HEK293 (cell line): ENCODE results near the gene FBXO17.

Experiments
- CTCF ChIA-PET: fragments of 350-600 bp; formaldehyde crosslinking; extraction: SDS; loops from one replicate; lab custom pipeline; 2021; ENCODE audit warnings: antibody characterized with exemption; lab: Yijun Ruan, JAX
- POLR2A ChIA-PET: fragments of 300-600 bp; formaldehyde crosslinking; extraction: SDS; loops from one replicate; lab custom pipeline; 2020; ENCODE audit warnings: antibody characterized with exemption, inconsistent platforms; lab: Yijun Ruan, JAX
- H3K27ac ChIP-seq: fragments of 200-500 bp; sonication (Bioruptor generic); 2 replicates; pipeline ENCODE4 v1.5.1; 2014; ENCODE audit warnings: low read depth, low read length, control low read depth, inconsistent platforms; ENCODE audit errors: extremely low read depth
- H3K36me3 ChIP-seq, 2 experiments: fragments of 200-500 bp in 1 of 2; sonication (Bioruptor generic) in 1 of 2; 1 replicate in 1 of 2; 2 replicates in 1 of 2; pipeline ENCODE4 v1.5.1; 2014 to 2017; ENCODE audit warnings: inconsistent platforms in 2 of 2, low read length in 2 of 2; ENCODE audit not compliant: control insufficient read depth in 2 of 2, insufficient read depth in 1 of 2
- H3K4me1 ChIP-seq: fragments of 200-500 bp; sonication (Bioruptor generic); 2 replicates; pipeline ENCODE4 v1.5.1; 2014; ENCODE audit warnings: mild to moderate bottlenecking, low read length, inconsistent platforms; ENCODE audit not compliant: control insufficient read depth, insufficient read depth
- H3K4me3 ChIP-seq: 2 replicates; pipeline ENCODE4 v1.5.1; 2011; ENCODE audit warnings: low read depth, mild to moderate bottlenecking, control low read depth, low read length, moderate library complexity
- H3K9me3 ChIP-seq: fragments of 200-500 bp; sonication (Bioruptor generic); 2 replicates; pipeline ENCODE4 v1.5.1; 2014; ENCODE audit warnings: low read depth, low read length, inconsistent platforms; ENCODE audit not compliant: control insufficient read depth, insufficient read depth
- BCL11B ChIP-seq: fragments of 450-650 bp; formaldehyde crosslinking; IDR thresholded peaks from 2 replicates; pipeline ENCODE4 v1.5.1; 2016; ENCODE audit warnings: low read depth, missing biosample characterization, missing genetic modification characterization
- REPIN1 ChIP-seq: fragments of 450-650 bp; formaldehyde crosslinking; IDR thresholded peaks from 2 replicates; pipeline ENCODE4 v1.5.1; 2017; ENCODE audit warnings: missing biosample characterization, missing genetic modification characterization, low read depth
- SALL2 ChIP-seq: fragments of 450-650 bp; formaldehyde crosslinking; IDR thresholded peaks from 2 replicates; pipeline ENCODE4 v1.5.0; 2017; ENCODE audit warnings: missing biosample characterization, mild to moderate bottlenecking, missing genetic modification characterization, borderline replicate concordance
- SCRT1 ChIP-seq: fragments of 450-650 bp; formaldehyde crosslinking; IDR thresholded peaks from 2 replicates; pipeline ENCODE4 v1.5.1; 2016; ENCODE audit warnings: missing biosample characterization, missing genetic modification characterization, borderline replicate concordance
- SP3 ChIP-seq: fragments of 450-650 bp; formaldehyde crosslinking; IDR thresholded peaks from 2 replicates; pipeline ENCODE4 v1.5.1; 2016; ENCODE audit warnings: missing biosample characterization, missing genetic modification characterization
- WT1 ChIP-seq: fragments of 450-650 bp; formaldehyde crosslinking; IDR thresholded peaks from 2 replicates; pipeline ENCODE4 v1.5.1; 2016; ENCODE audit warnings: missing biosample characterization, missing genetic modification characterization
- YY1 ChIP-seq: fragments of 450-650 bp; formaldehyde crosslinking; IDR thresholded peaks from 2 replicates; pipeline ENCODE4 v1.5.1; 2018; ENCODE audit warnings: missing biosample characterization, missing genetic modification characterization
- YY2 ChIP-seq: fragments of 450-650 bp; formaldehyde crosslinking; IDR thresholded peaks from 2 replicates; pipeline ENCODE4 v1.5.1; 2016; ENCODE audit warnings: missing biosample characterization, missing genetic modification characterization
- ZBTB17 ChIP-seq: fragments of 450-650 bp; formaldehyde crosslinking; IDR thresholded peaks from 2 replicates; pipeline ENCODE4 v1.5.1; 2016; ENCODE audit warnings: missing biosample characterization, missing genetic modification characterization
- ZBTB48 ChIP-seq: fragments of 450-650 bp; formaldehyde crosslinking; IDR thresholded peaks from 2 replicates; pipeline ENCODE4 v1.5.1; 2016; ENCODE audit warnings: missing biosample characterization, missing genetic modification characterization
- ZFHX2 ChIP-seq: fragments of 450-650 bp; formaldehyde crosslinking; conservative IDR thresholded peaks from 2 replicates; pipeline ENCODE4 v1.5.1; 2016; ENCODE audit warnings: missing biosample characterization, missing genetic modification characterization
- ZFP41 ChIP-seq: fragments of 450-650 bp; formaldehyde crosslinking; IDR thresholded peaks from 2 replicates; pipeline ENCODE4 v1.5.1; 2016; ENCODE audit warnings: missing biosample characterization, missing genetic modification characterization, borderline replicate concordance
- ZNF138 ChIP-seq: fragments of 450-650 bp; formaldehyde crosslinking; IDR thresholded peaks from 2 replicates; pipeline ENCODE4 v1.5.1; 2016; ENCODE audit warnings: missing biosample characterization, missing genetic modification characterization, borderline replicate concordance
- ZNF23 ChIP-seq: fragments of 450-650 bp; formaldehyde crosslinking; IDR thresholded peaks from 2 replicates; pipeline ENCODE4 v1.5.1; 2016; ENCODE audit warnings: missing biosample characterization, missing genetic modification characterization, borderline replicate concordance
- ZNF24 ChIP-seq: fragments of 450-650 bp; formaldehyde crosslinking; IDR thresholded peaks from 2 replicates; pipeline ENCODE4 v1.5.1; 2016; ENCODE audit warnings: missing biosample characterization, missing genetic modification characterization
- ZNF324 ChIP-seq: fragments of 450-650 bp; formaldehyde crosslinking; IDR thresholded peaks from 2 replicates; pipeline ENCODE4 v1.5.1; 2016; ENCODE audit warnings: missing biosample characterization, missing genetic modification characterization
- ZNF335 ChIP-seq: fragments of 450-650 bp; formaldehyde crosslinking; conservative IDR thresholded peaks from 2 replicates; pipeline ENCODE4 v1.5.1; 2016; ENCODE audit warnings: missing biosample characterization, missing genetic modification characterization
- ZNF423 ChIP-seq: fragments of 450-650 bp; formaldehyde crosslinking; IDR thresholded peaks from 2 replicates; pipeline ENCODE4 v1.5.1; 2016; ENCODE audit warnings: missing biosample characterization, missing genetic modification characterization
- ZNF544 ChIP-seq: fragments of 450-650 bp; formaldehyde crosslinking; IDR thresholded peaks from 2 replicates; pipeline ENCODE4 v1.5.0; 2017; ENCODE audit warnings: missing biosample characterization, missing genetic modification characterization
- ZNF660 ChIP-seq: fragments of 450-650 bp; IDR thresholded peaks from 2 replicates; pipeline ENCODE4 v1.5.1; 2018; ENCODE audit warnings: missing biosample characterization, mild to moderate bottlenecking, missing genetic modification characterization
- ZNF791 ChIP-seq: fragments of 450-650 bp; formaldehyde crosslinking; IDR thresholded peaks from 2 replicates; pipeline ENCODE4 v1.5.1; 2016; ENCODE audit warnings: missing biosample characterization, missing genetic modification characterization
- TF ChIP-seq, protein P1 (sequence below): fragments of 450-650 bp; formaldehyde crosslinking; IDR thresholded peaks from 2 replicates; pipeline ENCODE4 v1.5.1; 2016; ENCODE audit warnings: missing biosample characterization, missing genetic modification characterization
- TF ChIP-seq, protein P2 (sequence below): fragments of 450-650 bp; formaldehyde crosslinking; IDR thresholded peaks from 2 replicates; pipeline ENCODE4 v1.5.1; 2016; ENCODE audit warnings: missing biosample characterization, missing genetic modification characterization
- TF ChIP-seq, protein P3 (sequence below): fragments of 450-650 bp; formaldehyde crosslinking; IDR thresholded peaks from 2 replicates; pipeline ENCODE4 v1.5.1; 2016; ENCODE audit warnings: missing biosample characterization, missing genetic modification characterization
- TF ChIP-seq, protein P4 (sequence below): fragments of 450-650 bp; formaldehyde crosslinking; IDR thresholded peaks from 2 replicates; pipeline ENCODE4 v1.5.1; 2016; ENCODE audit warnings: missing biosample characterization, missing genetic modification characterization
- TF ChIP-seq, protein P5 (sequence below): fragments of 450-650 bp; formaldehyde crosslinking; IDR thresholded peaks from 2 replicates; pipeline ENCODE4 v1.5.1; 2017; ENCODE audit warnings: missing biosample characterization, missing genetic modification characterization
- TF ChIP-seq, protein P6 (sequence below): fragments of 450-650 bp; formaldehyde crosslinking; optimal IDR thresholded peaks from 2 replicates; pipeline ENCODE3; 2016; ENCODE audit warnings: missing biosample characterization, mild to moderate bottlenecking, missing genetic modification characterization

The FBXO17 gene

DNA sequence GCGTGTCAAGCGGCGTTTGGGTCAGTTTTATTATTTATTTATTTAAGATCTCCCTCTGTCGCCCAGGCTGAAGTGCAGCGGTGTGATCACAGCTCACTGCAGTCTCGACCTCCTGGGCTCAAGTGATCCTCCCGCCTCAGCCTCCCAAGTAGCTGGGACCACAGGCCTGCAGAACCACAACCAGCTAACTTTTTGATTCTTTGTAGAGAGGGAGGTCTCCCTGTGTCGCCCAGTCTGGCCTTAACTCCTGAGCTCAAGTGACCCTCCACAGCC, 44.1 kb downstream of the FBXO17 start (continued):
- TF ChIP-seq ZNF791 (no peak), ZNF544 (tag by site-specific recombination) (no peak), ZFP41 (tag by site-specific recombination) (no peak), YY2 (tag by site-specific recombination) (no peak)
- TF ChIP-seq, protein P1, sequence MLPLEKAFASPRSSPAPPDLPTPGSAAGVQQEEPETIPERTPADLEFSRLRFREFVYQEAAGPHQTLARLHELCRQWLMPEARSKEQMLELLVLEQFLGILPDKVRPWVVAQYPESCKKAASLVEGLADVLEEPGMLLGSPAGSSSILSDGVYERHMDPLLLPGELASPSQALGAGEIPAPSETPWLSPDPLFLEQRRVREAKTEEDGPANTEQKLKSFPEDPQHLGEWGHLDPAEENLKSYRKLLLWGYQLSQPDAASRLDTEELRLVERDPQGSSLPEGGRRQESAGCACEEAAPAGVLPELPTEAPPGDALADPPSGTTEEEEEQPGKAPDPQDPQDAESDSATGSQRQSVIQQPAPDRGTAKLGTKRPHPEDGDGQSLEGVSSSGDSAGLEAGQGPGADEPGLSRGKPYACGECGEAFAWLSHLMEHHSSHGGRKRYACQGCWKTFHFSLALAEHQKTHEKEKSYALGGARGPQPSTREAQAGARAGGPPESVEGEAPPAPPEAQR (tag by site-specific recombination) = no peak
- TF ChIP-seq, protein P2, sequence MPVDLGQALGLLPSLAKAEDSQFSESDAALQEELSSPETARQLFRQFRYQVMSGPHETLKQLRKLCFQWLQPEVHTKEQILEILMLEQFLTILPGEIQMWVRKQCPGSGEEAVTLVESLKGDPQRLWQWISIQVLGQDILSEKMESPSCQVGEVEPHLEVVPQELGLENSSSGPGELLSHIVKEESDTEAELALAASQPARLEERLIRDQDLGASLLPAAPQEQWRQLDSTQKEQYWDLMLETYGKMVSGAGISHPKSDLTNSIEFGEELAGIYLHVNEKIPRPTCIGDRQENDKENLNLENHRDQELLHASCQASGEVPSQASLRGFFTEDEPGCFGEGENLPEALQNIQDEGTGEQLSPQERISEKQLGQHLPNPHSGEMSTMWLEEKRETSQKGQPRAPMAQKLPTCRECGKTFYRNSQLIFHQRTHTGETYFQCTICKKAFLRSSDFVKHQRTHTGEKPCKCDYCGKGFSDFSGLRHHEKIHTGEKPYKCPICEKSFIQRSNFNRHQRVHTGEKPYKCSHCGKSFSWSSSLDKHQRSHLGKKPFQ (tag by site-specific recombination) = peak; percentile 84

DNA sequence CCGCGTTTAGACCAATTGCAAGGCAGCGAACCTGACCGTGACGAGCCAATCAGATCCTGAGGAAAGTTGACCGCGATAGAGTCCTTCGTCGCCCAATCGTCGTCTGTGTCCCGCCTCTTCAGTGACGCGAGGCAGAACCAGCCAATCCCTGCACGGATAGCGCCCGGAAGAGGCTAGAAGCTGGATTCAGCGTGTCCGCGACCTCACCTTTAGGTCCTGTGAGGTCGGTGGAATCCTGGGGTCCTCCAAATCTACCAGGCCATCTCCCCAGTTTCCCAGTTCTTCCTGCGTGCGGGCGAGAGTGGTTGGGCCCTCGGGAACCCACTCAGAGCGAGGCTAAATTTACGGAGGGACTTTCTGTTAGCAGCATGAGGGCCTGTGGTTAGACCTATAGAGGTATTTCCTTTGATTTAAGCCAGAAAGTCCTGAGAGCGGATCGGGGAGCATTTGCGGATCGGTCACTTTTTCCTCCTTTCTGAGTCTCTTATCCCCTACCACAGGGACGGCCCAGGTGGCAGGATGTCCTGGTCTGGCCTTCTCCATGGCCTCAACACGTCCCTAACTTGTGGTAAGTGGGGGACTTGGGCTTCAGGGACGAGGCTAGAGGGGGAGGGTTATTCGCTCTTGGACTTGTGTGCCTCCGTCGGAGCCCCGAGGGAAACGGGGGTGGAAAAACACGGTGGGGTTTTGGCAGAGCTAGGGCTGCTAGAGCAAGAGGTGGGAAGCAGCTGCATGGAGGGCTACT, 44.6 kb downstream of the FBXO17 start, which contains the start of gene MRPS12:
TSS of gene MRPS12 (plus strand) at position 169 of the 745 bp plus-strand sequence. CDS start at position 520, 351 bp downstream.
- Histone ChIP-seq H3K4me1 (peaks cover 10% of the 10 kb centered on the region; the same call in 1 of the 2 replicates), H3K4me3 (peak within 1 kb of the TSS; percentile 70), H3K9me3 (no peaks in the 10 kb centered on the region), H3K36me3 (peaks cover 32 to 58% of the 10 kb centered on the region in 2 experiments), H3K27ac (peak within 1 kb of the TSS; percentile 81)
- ChIA-PET CTCF (interaction anchor here (0.5 to 5.3 kb wide), 94 partner anchors 9 to 1710 kb away, joined by 3 to 63 read pairs (median 4); partner anchors contain the start of genes ACTN4, CAPN12, CCER2 and ECH1), POLR2A (interaction anchor here (0.6 to 2.5 kb wide), 36 partner anchors 10 to 1025 kb away, joined by 3 to 34 read pairs (median 5); partner anchors contain the start of genes ACTN4, CCER2, ECH1 and EIF3K)
- TF ChIP-seq ZBTB48 (tag by site-specific recombination) = peak; percentile 87
- peak; percentile 60 for TF ChIP-seq ZBTB17
- peak; percentile 87; the same call in 1 of the 2 replicates for TF ChIP-seq BCL11B (tag by site-specific recombination)
- no peak for TF ChIP-seq SALL2 (tag by site-specific recombination)
- TF ChIP-seq YY1 = peak; percentile 34; the same call in 1 of the 2 replicates
- TF ChIP-seq ZNF23 = no peak
- TF ChIP-seq ZNF24 (tag by site-specific recombination) = 0 out of 2 replicates have a peak, but pooled peaks have one; percentile 47
- no peak for TF ChIP-seq ZNF423
- TF ChIP-seq ZNF138 (tag by site-specific recombination) = no peak
- TF ChIP-seq SCRT1 (tag by site-specific recombination) = peak; percentile 92
- peak; percentile 92 for TF ChIP-seq ZNF335
- TF ChIP-seq, protein P3, sequence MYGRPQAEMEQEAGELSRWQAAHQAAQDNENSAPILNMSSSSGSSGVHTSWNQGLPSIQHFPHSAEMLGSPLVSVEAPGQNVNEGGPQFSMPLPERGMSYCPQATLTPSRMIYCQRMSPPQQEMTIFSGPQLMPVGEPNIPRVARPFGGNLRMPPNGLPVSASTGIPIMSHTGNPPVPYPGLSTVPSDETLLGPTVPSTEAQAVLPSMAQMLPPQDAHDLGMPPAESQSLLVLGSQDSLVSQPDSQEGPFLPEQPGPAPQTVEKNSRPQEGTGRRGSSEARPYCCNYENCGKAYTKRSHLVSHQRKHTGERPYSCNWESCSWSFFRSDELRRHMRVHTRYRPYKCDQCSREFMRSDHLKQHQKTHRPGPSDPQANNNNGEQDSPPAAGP (tag by site-specific recombination) = no peak; the same call in 1 of the 2 replicates
- TF ChIP-seq ZNF324 (tag by site-specific recombination) = 0 out of 2 replicates have a peak, but pooled peaks have one; percentile 42
- TF ChIP-seq WT1 (tag by site-specific recombination) = 0 out of 2 replicates have a peak, but pooled peaks have one; percentile 29
- no peak; the same call in 1 of the 2 replicates for TF ChIP-seq REPIN1 (tag by site-specific recombination)
- TF ChIP-seq, protein P4, sequence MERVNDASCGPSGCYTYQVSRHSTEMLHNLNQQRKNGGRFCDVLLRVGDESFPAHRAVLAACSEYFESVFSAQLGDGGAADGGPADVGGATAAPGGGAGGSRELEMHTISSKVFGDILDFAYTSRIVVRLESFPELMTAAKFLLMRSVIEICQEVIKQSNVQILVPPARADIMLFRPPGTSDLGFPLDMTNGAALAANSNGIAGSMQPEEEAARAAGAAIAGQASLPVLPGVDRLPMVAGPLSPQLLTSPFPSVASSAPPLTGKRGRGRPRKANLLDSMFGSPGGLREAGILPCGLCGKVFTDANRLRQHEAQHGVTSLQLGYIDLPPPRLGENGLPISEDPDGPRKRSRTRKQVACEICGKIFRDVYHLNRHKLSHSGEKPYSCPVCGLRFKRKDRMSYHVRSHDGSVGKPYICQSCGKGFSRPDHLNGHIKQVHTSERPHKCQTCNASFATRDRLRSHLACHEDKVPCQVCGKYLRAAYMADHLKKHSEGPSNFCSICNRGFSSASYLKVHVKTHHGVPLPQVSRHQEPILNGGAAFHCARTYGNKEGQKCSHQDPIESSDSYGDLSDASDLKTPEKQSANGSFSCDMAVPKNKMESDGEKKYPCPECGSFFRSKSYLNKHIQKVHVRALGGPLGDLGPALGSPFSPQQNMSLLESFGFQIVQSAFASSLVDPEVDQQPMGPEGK (tag by site-specific recombination) = peak; percentile 65
- TF ChIP-seq ZFHX2 (tag by site-specific recombination) = peak; percentile 34; the same call in 1 of the 2 replicates
- TF ChIP-seq, protein P5, sequence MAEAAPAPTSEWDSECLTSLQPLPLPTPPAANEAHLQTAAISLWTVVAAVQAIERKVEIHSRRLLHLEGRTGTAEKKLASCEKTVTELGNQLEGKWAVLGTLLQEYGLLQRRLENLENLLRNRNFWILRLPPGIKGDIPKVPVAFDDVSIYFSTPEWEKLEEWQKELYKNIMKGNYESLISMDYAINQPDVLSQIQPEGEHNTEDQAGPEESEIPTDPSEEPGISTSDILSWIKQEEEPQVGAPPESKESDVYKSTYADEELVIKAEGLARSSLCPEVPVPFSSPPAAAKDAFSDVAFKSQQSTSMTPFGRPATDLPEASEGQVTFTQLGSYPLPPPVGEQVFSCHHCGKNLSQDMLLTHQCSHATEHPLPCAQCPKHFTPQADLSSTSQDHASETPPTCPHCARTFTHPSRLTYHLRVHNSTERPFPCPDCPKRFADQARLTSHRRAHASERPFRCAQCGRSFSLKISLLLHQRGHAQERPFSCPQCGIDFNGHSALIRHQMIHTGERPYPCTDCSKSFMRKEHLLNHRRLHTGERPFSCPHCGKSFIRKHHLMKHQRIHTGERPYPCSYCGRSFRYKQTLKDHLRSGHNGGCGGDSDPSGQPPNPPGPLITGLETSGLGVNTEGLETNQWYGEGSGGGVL = peak; percentile 40; the same call in 1 of the 2 replicates
- peak; percentile 62 for TF ChIP-seq ZNF660 (tag by site-specific recombination)
- TF ChIP-seq, protein P6, sequence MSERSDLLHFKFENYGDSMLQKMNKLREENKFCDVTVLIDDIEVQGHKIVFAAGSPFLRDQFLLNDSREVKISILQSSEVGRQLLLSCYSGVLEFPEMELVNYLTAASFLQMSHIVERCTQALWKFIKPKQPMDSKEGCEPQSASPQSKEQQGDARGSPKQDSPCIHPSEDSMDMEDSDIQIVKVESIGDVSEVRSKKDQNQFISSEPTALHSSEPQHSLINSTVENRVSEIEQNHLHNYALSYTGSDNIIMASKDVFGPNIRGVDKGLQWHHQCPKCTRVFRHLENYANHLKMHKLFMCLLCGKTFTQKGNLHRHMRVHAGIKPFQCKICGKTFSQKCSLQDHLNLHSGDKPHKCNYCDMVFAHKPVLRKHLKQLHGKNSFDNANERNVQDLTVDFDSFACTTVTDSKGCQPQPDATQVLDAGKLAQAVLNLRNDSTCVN = peak; percentile 5
- TF ChIP-seq SP3 (tag by site-specific recombination) = peak; percentile 71
